GM12891 (cell line): ENCODE measurements around the gene SPAG5.

Experiments used
- POLR2A ChIP-seq: IDR thresholded peaks from 2 replicates; pipeline ENCODE4 v1.6.1; 2011; ENCODE audit warnings: low read depth, low read length, control low read depth
- POLR2AphosphoS5 ChIP-seq: IDR thresholded peaks from 2 replicates; pipeline ENCODE4 v1.6.1; 2011; ENCODE audit warnings: low read depth, low read length, control low read depth
- TAF1 ChIP-seq: IDR thresholded peaks from 2 replicates; pipeline ENCODE4 v1.6.1; 2011; ENCODE audit warnings: low read depth, low read length, control low read depth

- no peak for TF ChIP-seq TAF1
- TF ChIP-seq POLR2A, result no peak
- no peak for TF ChIP-seq POLR2AphosphoS5
Measured at GRCh38 chr17:28645576-28645939, 46.7 kb upstream of the SPAG5 start.
